Right lobe of liver (tissue), 6 donors: ENCODE results near the gene MS4A13. TPM values are rescaled to one million over a fixed set of nuclear protein-coding genes. Genes with fewer than 3 reads are reported as not detected.
"Not testable (repeated sequence)": the region's sequence is repeated elsewhere in the genome, so short reads cannot be mapped to it uniquely, and the experiment has no call there.

Source experiments
- ATAC-seq, 4 donors: fragments of 200-7000 bp; cut with Tn5 transposase; one replicate each; pipeline ENCODE4 v1.9.1; 2020; ENCODE audit warnings: mild to moderate bottlenecking in 4 of 4, moderate library complexity in 4 of 4
- DNase-seq, 3 donors: peaks; one replicate each; pipeline ENCODE4 v3.0.0-alpha.2; 2020
- H3K27ac ChIP-seq, 3 donors: fragments of 200-600 bp; one replicate each; pipeline ENCODE4 v1.8.0; 2022
- H3K27me3 ChIP-seq, 2 donors: fragments of 200-600 bp; one replicate each; pipeline ENCODE4 v1.8.0; 2022
- H3K36me3 ChIP-seq, 4 donors: fragments of 200-600 bp; sonication (generic) in 1 of 4; one replicate each; pipeline versions ENCODE4 v1.5.1 to v1.8.0; 2017 to 2022; ENCODE audit warnings: control low read depth in 1 of 4
- H3K4me1 ChIP-seq, 4 donors: fragments of 200-600 bp; sonication (generic) in 1 of 4; one replicate each; pipeline versions ENCODE4 v1.5.1 to v1.8.0; 2017 to 2022; ENCODE audit warnings: control low read depth in 1 of 4
- H3K4me3 ChIP-seq, 3 donors: fragments of 200-600 bp; one replicate each; pipeline ENCODE4 v1.8.0; 2022
- H3K9me3 ChIP-seq, 4 donors: fragments of 200-600 bp; sonication (generic) in 1 of 4; one replicate each; pipeline versions ENCODE4 v1.5.1 to v1.8.0; 2017 to 2022; ENCODE audit warnings: control low read depth in 1 of 4
- POLR2A ChIP-seq: fragments of 450-650 bp; IDR thresholded peaks from one replicate; pipeline ENCODE4 v1.6.1; 2017; ENCODE audit warnings: antibody characterized with exemption, mild to moderate bottlenecking
- WGBS: methylation state at CpG from one replicate; pipeline ENCODE4 v1.1.6; 2018; ENCODE audit warnings: low coverage, low lambda C conversion rate; ENCODE audit not compliant: insufficient coverage; ENCODE audit errors: missing lambda C conversion rate; 5-methylcytosine and 5-hydroxymethylcytosine counted together
- intact Hi-C, 2 donors: fragments of 100-400 bp; cut with DNase I; formaldehyde crosslinking; loops; one replicate each; pipeline versions ENCODE4 v1.11.2 to v1.14.1; 2022
- total RNA-seq, 6 experiments: library from RNA; depleted of rRNA in 2 of 6; stranded (reverse); fragments of >200 nt in 2 of 6; fragmentation: NEBNext Ultra II Directional in 3 of 6; extraction: Animal tissue kit (Norgen Biotek cat#: 25700) in 3 of 6; gene quantifications; one replicate each; pipeline versions ENCODE4 v1.1.0 to v1.2.4, GENCODE V29; 2016 to 2023
- TF ChIP-seq, protein P1 (sequence below), 4 donors: fragments of 200-600 bp in 3 of 4; fragments of 450-650 bp in 1 of 4; IDR thresholded peaks; one replicate each; pipeline versions ENCODE4 v1.5.1 to v1.8.0; 2016 to 2022; ENCODE audit warnings: antibody characterized with exemption in 4 of 4, mild to moderate bottlenecking in 2 of 4
- donor health status: DM: no; HTN: yes; CAD: no.
- donor health status: DM: no; HTN: no; CAD: no.
- donor health status: DM: no; HTN: no; CAD: no.
- donor health status: DM: no; HTN: yes; CAD: no.
- donor health status: DM: no; HTN: yes; CAD: no.

MS4A13 gene
- total RNA-seq, 6 experiments from 2014 or later = not detected

- Histone ChIP-seq H3K4me3 (no peak overlapping the region), H3K27ac (no peak overlapping the region), H3K27me3 (no peaks in the 10 kb centered on the region), H3K9me3 (no peaks in the 10 kb centered on the region), H3K36me3 (no peaks in the 10 kb centered on the region), H3K4me1 (no peaks in the 10 kb centered on the region)
- ATAC-seq = peak in 1 of 4 donors; percentile 30
- intact Hi-C loops = no loop called here
- 0% methylated on average over 1 of the region's 1 CpG for WGBS
- TF ChIP-seq, protein P1, sequence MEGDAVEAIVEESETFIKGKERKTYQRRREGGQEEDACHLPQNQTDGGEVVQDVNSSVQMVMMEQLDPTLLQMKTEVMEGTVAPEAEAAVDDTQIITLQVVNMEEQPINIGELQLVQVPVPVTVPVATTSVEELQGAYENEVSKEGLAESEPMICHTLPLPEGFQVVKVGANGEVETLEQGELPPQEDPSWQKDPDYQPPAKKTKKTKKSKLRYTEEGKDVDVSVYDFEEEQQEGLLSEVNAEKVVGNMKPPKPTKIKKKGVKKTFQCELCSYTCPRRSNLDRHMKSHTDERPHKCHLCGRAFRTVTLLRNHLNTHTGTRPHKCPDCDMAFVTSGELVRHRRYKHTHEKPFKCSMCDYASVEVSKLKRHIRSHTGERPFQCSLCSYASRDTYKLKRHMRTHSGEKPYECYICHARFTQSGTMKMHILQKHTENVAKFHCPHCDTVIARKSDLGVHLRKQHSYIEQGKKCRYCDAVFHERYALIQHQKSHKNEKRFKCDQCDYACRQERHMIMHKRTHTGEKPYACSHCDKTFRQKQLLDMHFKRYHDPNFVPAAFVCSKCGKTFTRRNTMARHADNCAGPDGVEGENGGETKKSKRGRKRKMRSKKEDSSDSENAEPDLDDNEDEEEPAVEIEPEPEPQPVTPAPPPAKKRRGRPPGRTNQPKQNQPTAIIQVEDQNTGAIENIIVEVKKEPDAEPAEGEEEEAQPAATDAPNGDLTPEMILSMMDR (IDR thresholded peaks at IDR 0.05) = no peak
- TF ChIP-seq POLR2A = no peak
- no peak for DNase-seq
These were observed 13.7 kb downstream of the MS4A13 start for GRCh38 chr11:60528934-60529333.

GRCh38 chr11:60530454-60531100 is 15.4 kb downstream of the MS4A13 start:
- 84% methylated on average over 3 of the region's 3 CpGs for WGBS
- no peaks in the 10 kb centered on the region for H3K9me3 ChIP-seq
- DNase-seq = no peak
- intact Hi-C loops = no loop called here
- H3K4me3 ChIP-seq = no peak overlapping the region
- no peaks in the 10 kb centered on the region for H3K27me3 ChIP-seq
- TF ChIP-seq, protein P1 (IDR thresholded peaks at IDR 0.05) = no peak
- ATAC-seq = no peak
- no peak overlapping the region for H3K27ac ChIP-seq
- no peaks in the 10 kb centered on the region for H3K36me3 ChIP-seq
- no peaks in the 10 kb centered on the region for H3K4me1 ChIP-seq

DNA sequence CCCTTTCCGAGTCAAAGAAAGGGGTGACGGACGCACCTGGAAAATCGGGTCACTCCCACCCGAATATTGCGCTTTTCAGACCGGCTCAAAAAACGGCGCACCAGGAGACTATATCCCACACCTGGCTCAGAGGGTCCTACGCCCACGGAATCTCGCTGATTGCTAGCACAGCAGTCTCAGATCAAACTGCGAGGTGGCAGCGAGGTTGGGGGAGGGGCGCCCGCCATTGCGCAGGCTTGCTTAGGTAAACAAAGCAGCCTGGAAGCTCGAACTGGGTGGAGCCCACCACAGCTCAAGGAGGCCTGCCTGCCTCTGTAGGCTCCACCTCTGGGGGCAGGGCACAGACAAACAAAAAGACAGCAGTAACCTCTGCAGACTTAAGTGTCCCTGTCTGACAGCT is 17.2 kb downstream of the MS4A13 start:
- H3K27ac ChIP-seq, H3K27me3 ChIP-seq, H3K36me3 ChIP-seq, intact Hi-C loops, H3K4me3 ChIP-seq, ATAC-seq, H3K4me1 ChIP-seq, DNase-seq, H3K9me3 ChIP-seq: not testable (repeated sequence)
- WGBS = 74% methylated on average over 7 of the region's 18 CpGs

- intact Hi-C loops, H3K27me3 ChIP-seq, H3K9me3 ChIP-seq, H3K36me3 ChIP-seq, H3K4me1 ChIP-seq, H3K27ac ChIP-seq, ATAC-seq, H3K4me3 ChIP-seq, DNase-seq: not testable (repeated sequence)
These were observed 23.4 kb downstream of the MS4A13 start for GRCh38 chr11:60538627-60539026.

DNA sequence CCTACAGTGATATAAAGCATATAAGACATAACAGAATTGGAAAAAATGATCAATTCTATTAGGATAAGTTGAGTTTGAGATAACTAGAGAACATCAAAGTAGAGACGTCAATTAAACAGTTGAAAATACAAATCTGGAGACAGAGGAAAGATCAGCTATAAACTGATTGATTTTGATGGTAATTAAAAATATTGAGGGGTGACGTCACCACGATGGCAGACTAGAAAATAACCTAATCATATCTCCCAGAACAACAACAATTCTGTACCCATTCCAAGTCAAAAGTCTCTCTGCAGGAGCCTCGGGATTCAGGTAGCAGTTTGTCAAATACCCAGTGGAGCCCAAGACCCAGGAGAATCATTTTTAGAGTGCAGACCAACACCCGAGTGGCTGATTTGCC is 28.9 kb downstream of the MS4A13 start:
- intact Hi-C loops = no loop called here
- Histone ChIP-seq H3K27ac (no peak overlapping the region), H3K4me3 (no peak overlapping the region), H3K4me1 (no peaks in the 10 kb centered on the region), H3K36me3 (no peaks in the 10 kb centered on the region), H3K27me3 (no peaks in the 10 kb centered on the region), H3K9me3 (no peaks in the 10 kb centered on the region)
- WGBS = 55% methylated on average over 5 of the region's 5 CpGs
- ATAC-seq (no peak), DNase-seq (no peak)
- TF ChIP-seq POLR2A = no peak
- TF ChIP-seq, protein P1 (IDR thresholded peaks at IDR 0.05) = no peak

DNA sequence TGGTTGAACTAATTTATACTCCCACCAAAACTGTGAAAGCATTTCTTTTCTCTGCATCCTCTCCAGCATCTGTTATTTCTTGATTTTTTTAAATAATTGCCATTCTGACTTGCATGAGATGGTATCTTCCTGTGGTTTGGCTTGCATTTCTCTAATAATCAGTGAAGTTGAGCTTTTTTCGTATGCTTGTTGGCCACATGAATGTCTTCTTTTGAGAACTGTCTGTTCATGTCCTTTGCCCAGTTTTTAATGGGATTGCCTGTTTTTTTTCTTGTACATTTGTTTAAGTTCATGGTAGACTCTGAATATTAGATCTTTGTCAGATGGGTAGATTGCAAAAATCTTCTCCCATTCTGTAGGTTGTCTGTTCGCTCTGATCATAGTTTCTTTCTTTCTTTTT is 46.1 kb downstream of the MS4A13 start:
- 22% methylated on average over 2 of the region's 2 CpGs for WGBS
- Histone ChIP-seq H3K9me3 (no peaks in the 10 kb centered on the region), H3K36me3 (no peaks in the 10 kb centered on the region), H3K4me3 (no peak overlapping the region), H3K27ac (no peak overlapping the region), H3K4me1 (no peaks in the 10 kb centered on the region), H3K27me3 (no peaks in the 10 kb centered on the region)
- no peak for TF ChIP-seq POLR2A
- intact Hi-C loops = no loop called here
- ATAC-seq (no peak), DNase-seq (no peak)
